ENCODE data around the gene GTF2IRD1.
A peak's percentile ranks its signal among the peaks of the same experiment; 100 is the strongest.

The GTF2IRD1 gene

GRCh38 chr7:74503061-74503460 lies 49.4 kb downstream of the GTF2IRD1 start:
- Histone ChIP-seq H4K91ac (ENCODE audit: low read depth, low read length, poor library complexity) (no peak overlapping the region), H3K4me2 (ENCODE audit: insufficient read depth, low read length, poor library complexity, severe bottlenecking) (no peak overlapping the region), H2AK5ac (ENCODE audit: low read depth, low read length) (no peak overlapping the region), H2AFZ (ENCODE audit: low read length) (no peak overlapping the region), H3K79me1 (ENCODE audit: low read depth, low read length) (peaks cover 35% of the 10 kb centered on the region), H4K8ac (ENCODE audit: low read depth, low read length) (no peak overlapping the region), H3K23ac (ENCODE audit: low read depth, low read length, poor library complexity) (no peak overlapping the region), H3K4me1 (ENCODE audit: control insufficient read depth in 2 of 2, insufficient read depth in 1 of 2, low read depth in 1 of 2, low read length in 2 of 2) (no peaks in the 10 kb centered on the region), H2BK120ac (ENCODE audit: low read depth, low read length) (no peak overlapping the region), H3K18ac (ENCODE audit: low read length) (no peak overlapping the region), H3K4ac (ENCODE audit: low read length) (no peak overlapping the region), H3K27me3 (ENCODE audit: control insufficient read depth in 3 of 3, insufficient read depth in 3 of 3, low read depth in 1 of 3, low read length in 3 of 3) (no peaks in the 10 kb centered on the region), H3K36me3 (replicated peaks in 1 of 2; ENCODE audit: control insufficient read depth in 2 of 2, insufficient read depth in 2 of 2, low read length in 2 of 2) (peaks cover 12 to 18% of the 10 kb centered on the region in 2 donors), H3K9me3 (replicated peaks in 1 of 2; ENCODE audit: control insufficient read depth in 2 of 2, insufficient read depth in 1 of 2, low read depth in 1 of 2, low read length in 2 of 2) (peaks cover 0 to 4% of the 10 kb centered on the region in 2 donors), H3K9ac (ENCODE audit: low read depth, low read length, poor library complexity) (no peak overlapping the region), H3K14ac (ENCODE audit: low read length) (no peak overlapping the region), H3K27ac (replicated peaks; ENCODE audit: low read length) (no peak overlapping the region), H2BK5ac (ENCODE audit: low read length) (no peak overlapping the region), H2BK12ac (ENCODE audit: low read length) (no peak overlapping the region), H3K4me3 (ENCODE audit: low read length in 2 of 2) (no peak overlapping the region), H2BK15ac (ENCODE audit: low read length) (no peak overlapping the region)
- WGBS, 2 donors (ENCODE audit: extremely low coverage in 2 of 2, insufficient read length in 2 of 2, insufficient replicate concordance in 1 of 2) = no CpG with 5 or more reads among the region's 8 CpGs
- no peak for DNase-seq (ENCODE audit: low spot score)

- Histone ChIP-seq H3K4me3 (ENCODE audit: low read length in 2 of 2) (no peak overlapping the region), H2BK5ac (ENCODE audit: low read length) (no peak overlapping the region), H2BK12ac (ENCODE audit: low read length) (no peak overlapping the region), H3K4me2 (ENCODE audit: insufficient read depth, low read length, poor library complexity, severe bottlenecking) (no peak overlapping the region), H2BK15ac (ENCODE audit: low read length) (no peak overlapping the region), H3K36me3 (replicated peaks in 1 of 2; ENCODE audit: control insufficient read depth in 2 of 2, insufficient read depth in 2 of 2, low read length in 2 of 2) (peaks cover 15 to 22% of the 10 kb centered on the region in 2 donors), H3K27ac (replicated peaks; ENCODE audit: low read length) (no peak overlapping the region), H3K4me1 (ENCODE audit: control insufficient read depth in 2 of 2, insufficient read depth in 1 of 2, low read depth in 1 of 2, low read length in 2 of 2) (no peaks in the 10 kb centered on the region), H2BK120ac (ENCODE audit: low read depth, low read length) (no peak overlapping the region), H3K9me3 (replicated peaks in 1 of 2; ENCODE audit: control insufficient read depth in 2 of 2, insufficient read depth in 1 of 2, low read depth in 1 of 2, low read length in 2 of 2) (peaks cover 0 to 3% of the 10 kb centered on the region in 2 donors), H4K91ac (ENCODE audit: low read depth, low read length, poor library complexity) (no peak overlapping the region), H2AK5ac (ENCODE audit: low read depth, low read length) (no peak overlapping the region), H3K4ac (ENCODE audit: low read length) (no peak overlapping the region), H3K27me3 (ENCODE audit: control insufficient read depth in 3 of 3, insufficient read depth in 3 of 3, low read depth in 1 of 3, low read length in 3 of 3) (no peaks in the 10 kb centered on the region), H3K79me1 (ENCODE audit: low read depth, low read length) (peaks cover 36% of the 10 kb centered on the region), H4K8ac (ENCODE audit: low read depth, low read length) (no peak overlapping the region), H3K18ac (ENCODE audit: low read length) (no peak overlapping the region), H3K14ac (ENCODE audit: low read length) (no peak overlapping the region), H3K9ac (ENCODE audit: low read depth, low read length, poor library complexity) (no peak overlapping the region), H3K23ac (ENCODE audit: low read depth, low read length, poor library complexity) (no peak overlapping the region), H2AFZ (ENCODE audit: low read length) (no peak overlapping the region)
- no peak for DNase-seq (ENCODE audit: low spot score)
- WGBS, 2 donors (ENCODE audit: extremely low coverage in 2 of 2, insufficient read length in 2 of 2, insufficient replicate concordance in 1 of 2) = no CpG with 5 or more reads among the region's 8 CpGs
Observed at GRCh38 chr7:74503943-74504342, 50.2 kb downstream of the GTF2IRD1 start.

GRCh38 chr7:74505471-74506324 lies 52.0 kb downstream of the GTF2IRD1 start:
- Histone ChIP-seq H3K4me2 (ENCODE audit: insufficient read depth, low read length, poor library complexity, severe bottlenecking) (no peak overlapping the region), H3K23ac (ENCODE audit: low read depth, low read length, poor library complexity) (peak overlapping the region; percentile 73), H3K4ac (ENCODE audit: low read length) (no peak overlapping the region), H3K79me1 (ENCODE audit: low read depth, low read length) (peaks cover 24% of the 10 kb centered on the region), H2BK15ac (ENCODE audit: low read length) (no peak overlapping the region), H3K27ac (replicated peaks; ENCODE audit: low read length) (no peak overlapping the region), H2BK120ac (ENCODE audit: low read depth, low read length) (no peak overlapping the region), H3K4me3 (ENCODE audit: low read length in 2 of 2) (no peak overlapping the region), H3K14ac (ENCODE audit: low read length) (peak overlapping the region; percentile 38), H3K4me1 (ENCODE audit: control insufficient read depth in 2 of 2, insufficient read depth in 1 of 2, low read depth in 1 of 2, low read length in 2 of 2) (no peaks in the 10 kb centered on the region), H3K27me3 (ENCODE audit: control insufficient read depth in 3 of 3, insufficient read depth in 3 of 3, low read depth in 1 of 3, low read length in 3 of 3) (no peaks in the 10 kb centered on the region), H4K8ac (ENCODE audit: low read depth, low read length) (no peak overlapping the region), H2BK5ac (ENCODE audit: low read length) (peak overlapping the region; percentile 93), H3K18ac (ENCODE audit: low read length) (peak overlapping the region; percentile 71), H3K9me3 (replicated peaks in 1 of 2; ENCODE audit: control insufficient read depth in 2 of 2, insufficient read depth in 1 of 2, low read depth in 1 of 2, low read length in 2 of 2) (peaks cover 0 to 2% of the 10 kb centered on the region in 2 donors), H2BK12ac (ENCODE audit: low read length) (no peak overlapping the region), H4K91ac (ENCODE audit: low read depth, low read length, poor library complexity) (no peak overlapping the region), H3K9ac (ENCODE audit: low read depth, low read length, poor library complexity) (peak overlapping the region; percentile 24), H2AK5ac (ENCODE audit: low read depth, low read length) (no peak overlapping the region), H2AFZ (ENCODE audit: low read length) (no peak overlapping the region), H3K36me3 (replicated peaks in 1 of 2; ENCODE audit: control insufficient read depth in 2 of 2, insufficient read depth in 2 of 2, low read length in 2 of 2) (peaks cover 13 to 23% of the 10 kb centered on the region in 2 donors)
- no peak for DNase-seq (ENCODE audit: low spot score)
- WGBS, 2 donors (ENCODE audit: extremely low coverage in 2 of 2, insufficient read length in 2 of 2, insufficient replicate concordance in 1 of 2) = no CpG with 5 or more reads among the region's 20 CpGs

GRCh38 chr7:74506325-74506724 lies 52.6 kb downstream of the GTF2IRD1 start:
- no peak overlapping the region for H3K27ac ChIP-seq (replicated peaks; ENCODE audit: low read length)
- DNase-seq (ENCODE audit: low spot score) = no peak
- H3K4me1 ChIP-seq (ENCODE audit: control insufficient read depth in 2 of 2, insufficient read depth in 1 of 2, low read depth in 1 of 2, low read length in 2 of 2) = no peaks in the 10 kb centered on the region
- H2BK5ac ChIP-seq (ENCODE audit: low read length) = peak overlapping the region; percentile 11
- WGBS, 2 donors (ENCODE audit: extremely low coverage in 2 of 2, insufficient read length in 2 of 2, insufficient replicate concordance in 1 of 2) = no CpG with 5 or more reads among the region's 3 CpGs
- peak overlapping the region; percentile 71 for H3K14ac ChIP-seq (ENCODE audit: low read length)
- peak overlapping the region; percentile 24 for H3K9ac ChIP-seq (ENCODE audit: low read depth, low read length, poor library complexity)
- H2BK15ac ChIP-seq (ENCODE audit: low read length) = no peak overlapping the region
- H2BK120ac ChIP-seq (ENCODE audit: low read depth, low read length) = no peak overlapping the region
- no peak overlapping the region for H2AFZ ChIP-seq (ENCODE audit: low read length)
- H2BK12ac ChIP-seq (ENCODE audit: low read length) = no peak overlapping the region
- no peak overlapping the region for H4K91ac ChIP-seq (ENCODE audit: low read depth, low read length, poor library complexity)
- H3K9me3 ChIP-seq (replicated peaks in 1 of 2; ENCODE audit: control insufficient read depth in 2 of 2, insufficient read depth in 1 of 2, low read depth in 1 of 2, low read length in 2 of 2) = peaks cover 0 to 2% of the 10 kb centered on the region in 2 donors
- H2AK5ac ChIP-seq (ENCODE audit: low read depth, low read length) = no peak overlapping the region
- H3K4me3 ChIP-seq (ENCODE audit: low read length in 2 of 2) = no peak overlapping the region
- H3K18ac ChIP-seq (ENCODE audit: low read length) = no peak overlapping the region
- H3K4me2 ChIP-seq (ENCODE audit: insufficient read depth, low read length, poor library complexity, severe bottlenecking) = no peak overlapping the region
- peaks cover 24% of the 10 kb centered on the region for H3K79me1 ChIP-seq (ENCODE audit: low read depth, low read length)
- H3K36me3 ChIP-seq (replicated peaks in 1 of 2; ENCODE audit: control insufficient read depth in 2 of 2, insufficient read depth in 2 of 2, low read length in 2 of 2) = peaks cover 13 to 29% of the 10 kb centered on the region in 2 donors
- no peak overlapping the region for H3K23ac ChIP-seq (ENCODE audit: low read depth, low read length, poor library complexity)
- H3K27me3 ChIP-seq (ENCODE audit: control insufficient read depth in 3 of 3, insufficient read depth in 3 of 3, low read depth in 1 of 3, low read length in 3 of 3) = no peaks in the 10 kb centered on the region
- H3K4ac ChIP-seq (ENCODE audit: low read length) = no peak overlapping the region
- H4K8ac ChIP-seq (ENCODE audit: low read depth, low read length) = no peak overlapping the region

All from neuronal stem cell (in vitro differentiated cells).